ENCODE measurements around the gene GARNL3.
A peak's percentile ranks its signal among the peaks of the same experiment; 100 is the strongest.

Gene GARNL3

GRCh38 chr9:127225801-127226625 is 38.6 kb upstream of the GARNL3 start:
- H3K9me3 ChIP-seq (ENCODE audit: control insufficient read depth, insufficient read depth, low read depth, low read length), result no peaks in the 10 kb centered on the region

GRCh38 chr9:127229691-127230417 is 34.7 kb upstream of the GARNL3 start:
- POLR2A ChIA-PET, result no interaction called here

More at GRCh38 chr9:127225801-127226625, 38.6 kb upstream of the GARNL3 start:
- TF ChIP-seq PRDM10 (tag by site-specific recombination; IDR thresholded peaks at IDR 0.05), result peak; percentile 93
- no peak for TF ChIP-seq ZNF701 (tag by site-specific recombination; IDR thresholded peaks at IDR 0.05)
- no peaks in the 10 kb centered on the region for H3K4me1 ChIP-seq (ENCODE audit: control insufficient read depth, insufficient read depth, low read length)
- no peak overlapping the region for H3K27ac ChIP-seq (ENCODE audit: extremely low read depth, low read depth, low read length)
- ChIA-PET CTCF (interaction anchor here (0.5 to 1.4 kb wide), 6 partner anchors 11 to 1474 kb away, joined by 3 to 5 read pairs (median 4); no protein-coding TSS in a partner anchor), POLR2A (interaction anchor here (1.7 to 2.8 kb wide), 3 partner anchors 171 to 225 kb away, joined by 6 to 23 read pairs (median 12); partner anchors contain the start of genes LRSAM1, RPL12, SLC2A8 and ZNF79)
- no peaks in the 10 kb centered on the region for H3K36me3 ChIP-seq (ENCODE audit: control insufficient read depth in 2 of 2, insufficient read depth in 1 of 2, low read length in 2 of 2)
- peak overlapping the region; percentile 64 for H3K4me3 ChIP-seq (ENCODE audit: low read depth, low read length)

GRCh38 chr9:127231666-127232065 is 32.9 kb upstream of the GARNL3 start:
- Histone ChIP-seq H3K4me1 (ENCODE audit: control insufficient read depth, insufficient read depth, low read length) (no peaks in the 10 kb centered on the region), H3K9me3 (ENCODE audit: control insufficient read depth, insufficient read depth, low read depth, low read length) (no peaks in the 10 kb centered on the region), H3K4me3 (ENCODE audit: low read depth, low read length) (no peak overlapping the region), H3K36me3 (ENCODE audit: control insufficient read depth in 2 of 2, insufficient read depth in 1 of 2, low read length in 2 of 2) (peaks cover 0 to 4% of the 10 kb centered on the region in 2 experiments; a peak in 1 of 3 replicates), H3K27ac (ENCODE audit: extremely low read depth, low read depth, low read length) (no peak overlapping the region)
- TF ChIP-seq ZNF350 (tag by site-specific recombination; IDR thresholded peaks at IDR 0.05) (no peak), ZFP37 (tag by site-specific recombination; IDR thresholded peaks at IDR 0.05) (no peak), ELK4 (IDR thresholded peaks at IDR 0.05; ENCODE audit: borderline replicate concordance, low read depth, low read length) (no peak), ZNF626 (tag by site-specific recombination; IDR thresholded peaks at IDR 0.05) (no peak), ZNF529 (tag by site-specific recombination; IDR thresholded peaks at IDR 0.05; ENCODE audit: insufficient replicate concordance) (no peak), TRIM28 (IDR thresholded peaks at IDR 0.05; ENCODE audit: borderline replicate concordance, low read length) (no peak), KLF16 (tag by site-specific recombination; IDR thresholded peaks at IDR 0.05) (no peak), ZNF596 (tag by site-specific recombination; IDR thresholded peaks at IDR 0.05) (no peak), ZNF433 (tag by site-specific recombination; IDR thresholded peaks at IDR 0.05; ENCODE audit: low read depth) (no peak), ZNF629 (tag by site-specific recombination; IDR thresholded peaks at IDR 0.05) (no peak), ZNF791 (tag by site-specific recombination; IDR thresholded peaks at IDR 0.05) (no peak), ZNF677 (tag by site-specific recombination; IDR thresholded peaks at IDR 0.05) (no peak), ZNF146 (tag by site-specific recombination; IDR thresholded peaks at IDR 0.05) (no peak), ZNF792 (tag by site-specific recombination; IDR thresholded peaks at IDR 0.05) (no peak), WT1 (tag by site-specific recombination; IDR thresholded peaks at IDR 0.05) (no peak), ZNF391 (tag by site-specific recombination; IDR thresholded peaks at IDR 0.05; ENCODE audit: borderline replicate concordance, low read depth) (no peak), ZNF501 (tag by site-specific recombination; IDR thresholded peaks at IDR 0.05) (no peak), ZNF211 (tag by site-specific recombination; IDR thresholded peaks at IDR 0.05; ENCODE audit: low read depth) (no peak), ZNF138 (tag by site-specific recombination; IDR thresholded peaks at IDR 0.05; ENCODE audit: borderline replicate concordance) (no peak)
- CTCF ChIA-PET, result interaction anchor here (0.6 to 0.9 kb wide), 2 partner anchors 8 to 48 kb away, joined by 3 to 5 read pairs; no protein-coding TSS in a partner anchor
- POLR2A ChIA-PET, result interaction anchor here (2.6 kb wide), 1 partner anchor 165 kb away, joined by 7 read pairs; the partner anchor contains the start of gene SLC2A8

More at GRCh38 chr9:127229691-127230417, 34.7 kb upstream of the GARNL3 start:
- Histone ChIP-seq H3K9me3 (ENCODE audit: control insufficient read depth, insufficient read depth, low read depth, low read length) (no peaks in the 10 kb centered on the region), H3K36me3 (ENCODE audit: control insufficient read depth in 2 of 2, insufficient read depth in 1 of 2, low read length in 2 of 2) (no peaks in the 10 kb centered on the region), H3K4me1 (ENCODE audit: control insufficient read depth, insufficient read depth, low read length) (no peaks in the 10 kb centered on the region), H3K27ac (ENCODE audit: extremely low read depth, low read depth, low read length) (no peak overlapping the region), H3K4me3 (ENCODE audit: low read depth, low read length) (no peak overlapping the region)
- CTCF ChIA-PET, result interaction anchor here (0.7 kb wide), 1 partner anchor 95 kb away, joined by 6 read pairs; no protein-coding TSS in a partner anchor
- no peak for TF ChIP-seq HOXA7 (CRISPR knock-in tag; IDR thresholded peaks at IDR 0.05; ENCODE audit: borderline replicate concordance)
- no peak for TF ChIP-seq ZNF114 (tag by site-specific recombination; IDR thresholded peaks at IDR 0.05)
- TF ChIP-seq ZNF501 (tag by site-specific recombination; IDR thresholded peaks at IDR 0.05), result no peak
